Stimulated activated CD8-positive, alpha-beta memory T cell treated with anti-CD3 and anti-CD28 coated beads, Interleukin-7, amount 100 ng/mL, for 24 hours (primary cell): Measurements from ENCODE around the gene DAB1.

Experiments
- DNase-seq: peaks from one replicate; pipeline ENCODE4 v3.0.0-alpha.2; 2020; ENCODE audit warnings: low read depth

Gene DAB1

DNA sequence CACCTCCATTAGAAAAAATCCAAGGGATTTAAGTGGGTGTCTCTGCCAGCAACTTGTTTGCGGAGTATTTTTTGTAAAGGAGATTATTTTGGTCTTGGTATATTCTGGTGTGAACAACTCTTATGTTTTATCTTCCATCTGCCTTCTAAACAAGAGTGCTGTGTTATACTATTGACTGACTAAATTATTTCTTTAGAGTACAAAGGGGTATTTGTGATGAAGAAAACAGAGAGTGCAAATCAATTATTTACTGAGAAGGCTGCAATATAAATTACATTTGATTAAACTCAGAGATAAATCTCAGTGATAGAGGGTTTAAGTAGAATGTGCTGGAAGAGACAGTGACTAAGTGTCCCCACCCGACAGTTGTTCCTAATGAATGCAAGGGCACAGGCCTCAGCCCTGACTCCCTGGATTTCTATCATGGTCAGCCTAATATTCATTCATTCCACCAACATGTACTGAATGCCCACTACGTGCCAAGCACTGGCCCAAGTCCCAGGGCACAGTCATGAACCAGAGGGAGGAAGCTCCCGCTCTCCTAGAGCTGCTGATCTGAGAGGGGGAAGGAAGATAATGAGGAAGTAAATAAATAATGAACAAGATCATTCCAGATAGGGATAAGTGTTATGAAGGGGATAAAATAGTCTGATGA lies 261.1 kb downstream of the DAB1 start:
- DNase-seq = no peak

GRCh38 chr1:57160594-57160993 lies 263.3 kb downstream of the DAB1 start:
- DNase-seq = no peak

- DNase-seq = no peak
Observed at GRCh38 chr1:57158604-57158998, 265.3 kb downstream of the DAB1 start.

DNA sequence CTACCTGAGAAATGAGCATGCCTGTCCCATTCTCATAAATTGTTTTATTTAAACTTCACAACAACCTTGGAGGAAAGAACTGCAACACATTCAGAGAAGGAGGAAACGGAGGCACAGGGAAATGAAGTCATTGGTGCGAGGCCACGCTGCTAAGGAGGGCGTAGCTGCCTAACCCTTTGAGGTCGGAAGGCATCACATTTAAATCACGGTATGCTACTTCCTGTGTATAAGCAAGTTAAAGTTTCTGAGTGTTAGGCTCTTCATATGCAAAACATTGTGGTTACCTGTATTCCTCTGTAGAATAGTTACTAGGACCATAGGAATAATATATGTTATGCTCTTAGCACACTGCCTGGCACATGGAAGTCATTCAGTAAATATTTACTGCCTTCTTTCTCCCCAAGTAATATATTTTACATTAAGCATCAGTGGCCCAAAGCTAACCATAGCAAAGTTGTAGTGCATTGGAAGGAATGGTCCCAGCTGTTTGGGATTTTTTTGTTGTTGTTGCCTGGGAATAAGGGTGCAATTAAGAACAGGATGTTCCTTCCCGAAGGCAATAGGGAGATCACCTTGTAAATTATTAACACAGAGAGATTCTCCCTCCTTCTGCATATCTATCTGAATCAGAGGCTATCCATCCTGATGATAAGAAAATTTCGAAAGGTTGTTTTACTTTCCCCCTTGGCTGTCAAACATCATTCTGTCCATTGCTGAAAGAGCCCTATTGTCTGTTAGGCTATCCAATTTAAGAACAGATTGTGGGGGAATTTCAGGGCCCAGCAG lies 265.8 kb downstream of the DAB1 start:
- DNase-seq = no peak

DNA sequence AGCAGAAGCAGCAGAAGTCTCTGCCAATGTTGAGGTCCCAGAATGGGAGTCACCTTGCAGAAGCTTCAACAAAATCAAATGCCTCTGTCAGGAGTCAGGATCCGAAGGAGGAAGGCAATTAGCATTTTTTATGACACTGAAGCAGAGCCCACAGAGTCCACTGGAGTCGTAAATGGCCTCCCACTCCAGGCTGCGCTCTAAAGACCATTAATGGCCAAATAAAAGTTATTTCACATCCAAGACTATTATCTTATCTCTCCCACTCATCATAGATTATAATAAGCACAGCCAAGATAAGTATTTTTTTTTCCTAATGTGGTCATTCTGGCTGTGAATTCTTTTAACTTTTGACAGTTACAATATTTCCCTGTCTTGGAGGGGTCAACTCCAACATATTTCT lies 267.0 kb downstream of the DAB1 start:
- DNase-seq = no peak

DNA sequence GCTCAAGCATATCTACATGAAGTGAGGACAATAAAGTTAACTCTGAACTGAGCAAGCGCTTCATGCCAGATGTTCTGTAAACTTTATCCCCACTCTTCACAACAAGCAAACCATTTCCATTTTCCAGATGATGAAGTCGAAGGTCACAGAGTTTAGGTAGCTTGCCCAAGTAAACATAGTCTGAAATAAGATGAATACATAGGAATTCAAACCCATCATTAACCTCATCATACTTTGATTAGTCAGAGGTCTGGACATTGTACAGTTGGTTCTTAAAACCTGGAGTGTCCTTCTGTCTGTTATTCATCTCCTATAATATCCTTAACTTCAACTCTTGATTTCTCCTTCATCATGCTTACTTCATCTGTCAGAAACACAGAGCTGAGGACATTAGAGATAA lies 277.8 kb downstream of the DAB1 start:
- DNase-seq = no peak

DNA sequence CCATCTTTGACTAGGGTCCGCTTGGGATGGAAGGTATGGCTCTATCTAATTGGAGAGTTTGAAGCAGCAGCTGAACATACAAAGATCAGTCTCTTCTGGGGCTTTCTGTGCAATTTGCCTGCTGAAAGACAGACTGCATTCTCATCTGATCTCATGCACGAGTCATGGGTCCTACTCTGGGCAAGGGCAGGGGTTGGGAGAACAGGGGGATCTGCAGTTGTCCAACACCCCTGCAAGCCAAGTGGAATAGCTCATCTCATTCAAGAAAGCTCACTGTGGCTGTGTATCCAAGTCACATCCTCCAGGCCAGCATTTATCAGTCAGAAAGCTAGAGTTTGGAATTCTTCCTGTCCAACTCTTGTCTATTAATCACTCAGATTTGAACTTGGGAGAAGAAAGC lies 280.9 kb downstream of the DAB1 start:
- no peak for DNase-seq

DNA sequence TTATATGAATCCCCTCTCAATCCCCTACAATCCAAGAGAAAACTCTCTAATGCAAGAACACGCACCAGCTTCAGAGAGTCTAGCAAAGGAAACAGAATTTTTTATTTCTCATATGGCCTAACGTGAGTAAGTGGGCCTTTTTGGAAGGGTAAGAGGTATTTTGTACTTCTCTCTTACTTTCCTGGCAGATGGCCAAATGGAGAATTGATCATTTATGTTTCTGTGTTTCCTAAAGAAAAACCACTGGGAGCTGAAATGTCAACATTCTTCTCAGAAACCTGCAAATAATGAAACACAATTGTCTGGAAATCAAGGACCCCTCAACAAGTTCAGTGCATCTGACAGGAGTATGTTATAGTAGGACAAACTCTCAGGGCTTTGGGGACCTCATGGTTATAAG lies 281.7 kb downstream of the DAB1 start:
- DNase-seq = no peak

DNA sequence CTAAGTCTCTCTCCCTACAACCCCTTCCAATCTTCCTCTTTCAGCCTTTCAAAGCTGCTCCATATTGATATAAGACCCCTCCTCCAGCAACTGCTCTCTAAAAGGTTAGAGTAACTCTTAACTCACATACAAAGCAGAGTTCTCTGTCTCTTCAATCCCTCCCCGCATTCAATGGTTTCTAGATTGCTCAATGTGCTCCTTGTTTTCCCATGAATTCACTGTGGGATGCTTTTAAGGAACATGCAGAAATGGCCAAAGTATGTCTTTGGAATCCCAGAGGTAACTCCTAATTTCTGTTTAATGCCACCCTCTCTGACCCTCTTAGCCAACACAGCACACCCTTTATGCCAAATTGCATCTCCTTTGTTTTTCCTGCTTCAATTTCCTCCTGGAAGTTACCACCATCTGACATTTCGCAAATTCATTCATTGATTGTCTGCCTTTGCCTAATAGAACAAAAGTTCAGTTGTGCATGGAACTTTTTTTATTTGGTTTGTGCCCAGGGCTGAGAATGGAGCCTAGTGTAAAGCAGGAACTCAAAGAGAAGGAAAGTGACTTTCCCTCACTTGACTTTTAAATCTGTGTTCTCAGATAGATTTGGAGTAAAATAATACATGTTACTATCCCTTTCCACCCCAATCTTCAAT lies 285.3 kb downstream of the DAB1 start:
- DNase-seq = no peak

- DNase-seq = no peak
Observed at GRCh38 chr1:57137980-57138379, 285.9 kb downstream of the DAB1 start.

GRCh38 chr1:57134803-57135202 lies 289.1 kb downstream of the DAB1 start:
- DNase-seq = no peak

DNA sequence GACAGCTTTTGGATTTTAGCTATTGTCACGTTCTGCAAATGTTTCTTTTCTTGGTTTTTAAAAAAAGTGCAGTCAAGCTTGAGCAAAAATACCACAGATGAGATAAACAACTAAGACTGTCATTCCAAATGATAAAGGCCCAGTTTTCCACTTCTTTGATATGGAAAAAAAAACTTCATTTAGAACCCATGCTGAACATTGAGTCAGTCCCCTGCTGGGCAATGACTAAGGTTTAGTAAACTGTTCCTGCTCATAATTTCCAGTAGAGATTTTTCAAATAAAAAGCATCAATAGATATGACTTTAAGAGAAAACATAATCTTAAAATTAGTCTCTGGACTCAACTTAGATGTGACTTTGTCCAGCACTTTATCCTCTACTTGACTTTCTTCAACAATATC lies 290.2 kb downstream of the DAB1 start:
- no peak for DNase-seq

DNA sequence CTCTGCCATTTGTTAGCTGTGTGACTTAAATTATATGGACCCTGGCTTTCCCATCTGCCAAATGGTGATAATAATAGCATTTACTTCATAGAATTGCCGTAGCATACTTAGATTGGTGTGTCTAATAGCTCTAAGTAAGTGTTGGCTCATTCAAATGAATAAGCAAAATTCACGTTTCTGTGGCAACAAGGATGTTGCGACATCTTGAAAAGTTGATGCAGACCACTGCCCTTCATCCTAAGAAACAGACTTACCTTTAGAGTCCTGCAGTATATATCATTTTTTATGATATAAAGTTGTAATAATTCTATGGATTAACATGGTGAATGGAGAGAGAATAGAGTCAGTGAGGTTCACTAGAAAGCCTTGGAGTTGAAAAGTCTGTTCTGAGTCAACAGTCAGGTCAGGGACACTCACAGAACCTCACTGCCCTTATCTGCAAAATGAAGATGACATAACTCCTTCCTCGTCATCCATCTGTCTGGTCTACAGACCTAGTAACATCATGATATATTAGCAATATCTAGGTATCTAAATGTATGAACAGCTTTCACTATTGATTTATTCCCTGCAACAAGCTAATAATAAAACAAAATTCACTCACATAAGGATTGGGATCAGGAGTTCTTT lies 290.8 kb downstream of the DAB1 start:
- DNase-seq = no peak

DNA sequence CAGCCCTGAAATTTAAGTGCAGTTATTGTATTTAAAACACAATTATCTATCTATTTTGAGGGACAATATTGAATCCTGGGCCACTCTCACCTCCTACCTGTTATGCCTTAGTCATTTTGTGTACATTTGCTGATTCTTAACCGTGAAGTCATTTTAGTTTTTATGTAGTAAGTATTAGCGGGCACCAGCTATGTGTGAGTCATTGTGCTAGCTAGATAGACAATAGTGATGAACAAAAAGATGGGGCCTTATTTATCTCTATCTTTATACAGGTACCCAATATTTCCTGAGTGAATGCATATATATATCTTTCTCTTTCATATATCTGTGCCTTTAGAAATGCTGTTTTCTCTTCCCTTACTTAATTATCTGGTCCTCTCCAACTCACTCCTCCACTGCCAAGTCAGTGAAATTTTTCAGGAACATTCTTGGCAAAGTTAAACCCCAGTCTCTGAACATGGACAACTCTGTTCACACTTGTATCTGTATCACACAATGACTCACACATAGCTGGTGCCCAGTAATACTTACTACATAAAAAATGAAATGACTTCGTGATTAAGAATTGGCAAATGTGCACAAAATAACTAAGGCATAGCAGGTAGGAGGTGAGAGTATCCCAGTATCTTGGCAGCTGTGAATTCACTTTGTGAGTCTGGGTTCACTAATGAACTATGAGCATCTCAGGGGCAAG lies 292.0 kb downstream of the DAB1 start:
- no peak for DNase-seq

GRCh38 chr1:57131257-57131656 lies 292.6 kb downstream of the DAB1 start:
- no peak for DNase-seq

- no peak for DNase-seq
Observed at GRCh38 chr1:57129865-57130264, 294.0 kb downstream of the DAB1 start.

DNA sequence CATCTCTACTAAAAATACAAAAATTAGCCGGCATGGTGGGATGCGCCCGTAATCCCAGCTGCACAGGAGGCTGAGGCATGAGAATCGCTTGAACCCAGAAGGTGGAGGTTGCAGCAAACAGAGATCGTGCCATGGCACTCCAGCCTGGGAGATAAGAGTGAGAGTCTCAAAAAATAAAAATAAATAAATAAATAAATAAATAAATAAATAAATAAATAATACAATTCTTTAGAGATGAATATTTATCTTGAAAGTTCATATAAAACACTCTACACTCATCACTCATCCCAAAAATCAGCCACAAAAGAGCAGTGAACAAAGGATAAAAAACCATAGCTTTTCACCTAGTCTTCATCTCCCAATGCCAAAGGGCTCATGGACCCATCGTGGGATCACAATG lies 295.9 kb downstream of the DAB1 start:
- no peak for DNase-seq

DNA sequence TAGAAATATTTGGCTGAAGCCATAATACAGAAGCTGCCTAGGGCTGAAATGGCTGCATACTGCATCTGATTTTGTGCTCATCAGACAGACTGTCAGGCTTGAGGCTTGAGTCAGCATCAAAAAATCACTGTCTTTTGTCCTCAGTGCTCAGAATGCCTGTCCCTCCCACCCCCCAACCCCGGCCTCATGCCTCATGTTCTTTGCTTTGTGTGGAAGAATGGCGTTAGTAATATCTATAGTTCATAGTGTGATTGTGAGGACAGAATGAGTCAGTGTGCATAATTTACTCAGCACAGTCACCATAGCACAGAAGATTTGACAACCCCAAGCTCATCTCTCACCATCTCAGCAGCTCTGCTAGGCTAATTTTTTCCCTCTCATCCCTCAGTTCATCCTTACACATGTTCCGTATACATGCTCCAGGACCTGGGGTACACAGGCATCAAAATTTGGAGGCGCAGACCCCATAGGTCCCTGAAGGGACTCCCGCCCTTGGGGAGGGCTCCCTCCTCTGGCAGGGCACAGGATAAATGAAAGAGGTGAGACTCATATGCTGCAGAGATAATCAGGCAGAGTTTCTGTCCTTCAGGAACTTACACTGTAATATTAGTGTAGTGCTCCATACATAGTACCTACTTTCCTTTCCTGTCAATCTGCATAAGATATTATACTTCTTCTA lies 299.0 kb downstream of the DAB1 start:
- DNase-seq = no peak

- DNase-seq = no peak
Observed at GRCh38 chr1:57124170-57124569, 299.7 kb downstream of the DAB1 start.

- DNase-seq = no peak
Observed at GRCh38 chr1:57122031-57122430, 301.8 kb downstream of the DAB1 start.

DNA sequence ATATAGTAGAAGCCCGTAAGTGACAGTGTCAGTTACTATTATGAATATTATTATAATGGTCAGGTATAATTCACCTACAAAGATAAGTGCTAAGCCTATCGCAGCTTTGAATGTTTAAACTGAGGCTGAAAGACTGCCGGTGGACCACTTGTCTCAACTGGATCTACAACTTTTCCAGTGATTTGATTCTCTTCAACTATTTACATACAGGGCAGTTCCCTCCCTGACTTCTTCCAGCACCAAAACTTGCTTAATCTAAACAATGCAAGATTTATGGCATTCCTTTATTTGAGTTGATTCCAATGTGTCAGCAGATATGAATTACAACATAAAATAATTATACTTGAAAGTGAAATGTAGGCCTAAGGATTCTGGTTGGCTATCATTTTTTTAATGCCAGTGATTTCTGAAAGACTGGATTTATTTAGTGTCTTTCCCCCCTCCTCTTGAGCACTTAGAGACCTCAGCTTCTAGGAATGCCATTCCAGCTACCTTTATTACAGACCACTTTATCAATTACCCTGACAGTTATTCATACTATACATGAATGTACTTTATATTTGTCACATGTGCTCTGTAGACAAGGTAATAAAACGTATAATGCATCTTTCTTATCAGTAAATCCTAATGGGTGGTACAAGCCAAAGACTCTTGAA lies 304.8 kb downstream of the DAB1 start:
- no peak for DNase-seq
